CD4-positive, alpha-beta T cell treated with Interleukin-12 subunit alpha and Interleukin-12 subunit beta, for 1 hour (primary cell): ENCODE results near the gene SDK1.
"Not testable (repeated sequence)": the region's sequence is repeated elsewhere in the genome, so short reads cannot be mapped to it uniquely, and the experiment has no call there.

Experiments
- DNase-seq: peaks from one replicate; pipeline ENCODE4 v3.0.0-alpha.2; 2020

SDK1 gene

DNA sequence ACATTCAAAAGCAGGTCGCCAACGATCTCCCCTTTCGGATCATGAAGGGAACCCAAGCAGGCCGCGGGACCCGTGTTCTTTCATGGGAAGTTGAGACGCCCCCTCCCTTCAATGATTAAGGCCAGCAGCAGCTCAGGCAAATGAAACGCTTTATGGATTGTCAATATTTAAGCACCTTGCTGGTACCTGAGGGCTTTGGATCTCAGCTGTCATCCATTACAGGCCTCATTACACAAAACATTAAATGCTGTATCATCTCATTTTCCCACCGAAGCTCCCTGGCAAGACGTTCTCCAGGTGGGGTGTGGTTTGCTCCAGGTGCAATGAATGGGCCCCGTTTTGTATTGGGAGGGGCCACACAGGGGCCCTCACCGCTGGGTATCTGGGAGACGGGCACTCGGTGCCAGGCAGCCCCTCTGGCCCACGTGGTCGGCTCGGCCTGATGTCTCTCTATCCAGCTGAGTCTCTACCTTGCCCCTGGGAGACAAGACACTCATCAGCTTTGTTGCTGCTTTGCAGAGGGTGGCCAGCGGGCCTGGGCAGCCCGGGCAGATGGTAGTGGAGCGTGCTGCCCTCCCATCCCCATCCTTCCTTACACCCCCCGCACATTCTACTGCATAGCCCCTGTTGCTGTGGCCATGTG is 925.0 kb downstream of the SDK1 start:
- no peak for DNase-seq

DNA sequence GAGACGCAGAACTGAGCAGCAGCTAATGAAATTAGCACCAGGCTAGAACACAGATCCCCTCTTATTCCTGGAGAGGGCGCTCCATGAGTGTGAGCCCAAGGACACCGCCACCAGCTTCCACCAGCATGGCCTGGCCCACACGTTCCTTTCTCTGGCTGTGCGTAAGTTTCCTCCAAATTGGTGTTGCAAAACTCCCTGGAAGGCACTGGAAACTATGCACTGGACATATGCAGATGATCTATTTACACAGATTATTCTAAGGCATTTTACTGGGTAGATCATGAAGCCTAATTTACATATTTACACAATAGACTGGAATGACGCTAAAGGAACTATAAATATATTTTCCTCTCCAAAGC is 925.5 kb downstream of the SDK1 start:
- no peak for DNase-seq

DNA sequence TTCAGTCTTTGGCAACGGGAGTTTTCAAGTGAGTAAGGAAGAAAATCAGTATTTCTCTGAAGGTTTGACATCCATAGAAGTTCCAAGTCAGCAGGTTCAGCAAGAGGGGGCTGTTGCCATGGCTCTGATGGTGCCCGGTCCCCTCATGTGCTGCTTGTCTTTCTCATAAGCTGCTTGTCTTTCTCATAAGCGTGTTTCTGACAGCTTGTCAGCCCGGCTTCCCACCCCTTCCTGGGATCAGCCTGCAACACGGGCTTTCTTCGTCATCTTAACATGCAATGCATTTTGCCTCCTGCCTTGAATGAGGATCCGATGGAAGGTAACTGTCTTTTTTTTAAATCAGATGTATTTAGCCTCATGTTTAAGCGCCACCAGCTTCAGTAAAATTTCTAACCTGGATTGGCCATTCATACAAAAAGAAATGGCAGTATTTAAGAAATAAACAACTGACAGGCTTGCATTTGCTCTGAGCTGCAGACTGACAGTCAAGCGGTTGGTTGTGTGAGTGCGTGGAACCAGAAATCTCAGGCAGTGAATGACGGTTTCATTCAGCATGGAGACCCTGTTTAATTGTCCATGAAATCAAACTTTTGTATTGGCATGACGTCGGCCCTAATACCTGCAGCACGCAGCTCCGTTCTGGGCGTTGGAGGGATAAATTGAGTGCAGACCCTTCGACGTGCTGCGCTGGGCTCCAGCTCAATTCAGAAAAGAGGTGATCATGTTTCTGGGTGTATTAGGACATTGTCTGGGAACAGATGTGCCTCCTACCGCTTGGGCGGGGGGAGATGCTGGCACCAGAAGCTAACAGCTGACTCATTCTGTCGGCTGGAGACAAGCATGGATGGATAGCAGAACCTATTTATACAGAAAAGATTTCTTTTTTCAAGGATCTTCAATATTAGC is 926.3 kb downstream of the SDK1 start:
- DNase-seq, result no peak

DNA sequence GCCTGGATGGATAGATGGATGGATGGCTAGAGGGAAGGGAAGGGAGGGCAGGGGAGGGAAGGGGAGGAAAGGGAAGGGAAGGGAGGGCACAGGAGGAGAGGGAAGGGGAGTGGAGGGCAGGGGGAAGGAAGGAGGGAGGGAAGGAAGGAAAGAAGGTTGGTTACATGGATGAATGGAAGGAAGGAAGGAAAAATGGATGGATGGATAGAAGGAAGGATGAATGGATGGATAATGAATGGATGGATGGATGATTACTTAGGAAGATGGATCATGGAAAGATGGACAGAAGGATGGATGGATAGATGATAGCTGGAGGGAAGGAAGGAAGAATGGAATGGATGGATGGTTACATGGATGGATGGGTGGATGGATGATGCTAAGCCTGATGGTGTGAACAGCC is 929.3 kb downstream of the SDK1 start:
- DNase-seq, result no peak

DNA sequence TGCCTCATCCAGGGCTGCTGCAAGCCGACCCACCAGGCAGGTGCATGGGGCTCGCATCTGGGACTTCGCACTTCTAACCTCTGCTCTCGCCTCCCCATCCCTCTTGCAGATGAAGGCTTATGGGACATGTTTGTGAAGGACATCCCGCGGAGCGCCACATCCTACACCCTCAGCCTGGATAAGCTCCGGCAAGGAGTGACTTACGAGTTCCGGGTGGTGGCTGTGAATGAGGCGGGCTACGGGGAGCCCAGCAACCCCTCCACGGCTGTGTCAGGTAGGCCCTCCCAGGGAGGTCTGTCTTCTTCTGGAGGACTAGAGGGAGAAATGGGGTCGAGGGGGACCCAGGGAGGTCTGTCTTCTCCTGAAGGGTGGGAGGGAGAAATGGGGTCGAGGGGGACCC is 932.1 kb downstream of the SDK1 start:
- DNase-seq, result no peak

DNA sequence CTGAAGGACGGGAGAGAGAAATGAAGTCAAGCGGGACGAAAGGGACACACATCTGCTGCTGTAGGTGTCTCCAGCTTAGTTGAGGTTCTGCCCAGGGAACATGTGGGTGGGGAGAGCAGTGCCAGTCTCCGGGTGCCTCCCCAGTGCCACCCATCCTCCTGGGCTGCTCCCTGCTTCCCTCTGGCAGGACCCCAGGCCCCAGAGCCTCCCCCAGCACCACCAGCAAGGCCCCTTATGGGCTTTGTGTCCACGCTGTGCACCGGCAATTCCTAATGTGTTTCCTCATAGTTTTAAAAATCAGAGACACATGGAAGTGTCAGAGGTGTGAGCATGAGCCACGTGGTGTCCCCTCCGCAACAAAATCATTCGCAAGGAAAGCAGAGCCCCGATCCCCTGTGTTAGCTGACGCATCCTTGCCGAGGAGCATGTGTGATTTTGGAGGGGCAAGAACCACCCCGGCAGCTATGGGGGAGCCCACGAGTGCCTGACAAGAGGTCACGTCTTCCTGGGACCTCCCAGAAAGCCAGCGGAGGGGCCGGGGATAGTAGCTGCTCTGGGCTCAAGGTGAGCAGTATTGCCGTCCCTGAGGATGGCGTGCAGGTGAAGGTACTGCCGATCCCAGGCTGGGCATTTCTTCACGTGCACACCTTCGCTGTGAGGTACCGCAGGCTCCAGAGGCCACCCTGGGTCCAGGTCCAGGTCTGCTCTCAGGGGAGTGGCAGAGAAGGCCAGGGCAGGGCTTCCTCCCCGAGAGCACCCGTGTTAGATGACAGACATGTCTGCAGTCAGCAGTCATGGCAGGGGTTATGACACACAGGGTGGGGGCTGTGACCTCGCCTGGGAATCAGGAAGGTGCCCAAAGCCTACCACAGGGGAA is 932.8 kb downstream of the SDK1 start:
- DNase-seq, result no peak

DNA sequence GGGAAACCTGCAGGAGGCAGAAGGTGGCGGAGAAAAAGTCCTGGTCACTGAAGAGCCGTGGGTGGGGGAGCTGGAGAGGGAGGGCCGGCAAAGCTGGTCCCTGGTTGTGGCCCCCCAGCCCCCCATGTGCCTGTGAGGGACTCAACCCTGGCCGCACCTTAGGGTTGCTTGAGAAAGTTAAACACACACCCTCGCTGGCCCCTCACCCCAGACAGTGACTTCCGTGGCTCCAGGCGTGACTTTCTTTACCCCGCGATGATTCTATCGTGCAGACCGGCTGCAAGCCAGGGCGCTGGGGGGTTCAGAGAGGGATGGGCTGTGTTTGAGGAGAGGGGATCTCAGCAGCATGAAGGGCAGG is 933.4 kb downstream of the SDK1 start:
- DNase-seq, result no peak

DNA sequence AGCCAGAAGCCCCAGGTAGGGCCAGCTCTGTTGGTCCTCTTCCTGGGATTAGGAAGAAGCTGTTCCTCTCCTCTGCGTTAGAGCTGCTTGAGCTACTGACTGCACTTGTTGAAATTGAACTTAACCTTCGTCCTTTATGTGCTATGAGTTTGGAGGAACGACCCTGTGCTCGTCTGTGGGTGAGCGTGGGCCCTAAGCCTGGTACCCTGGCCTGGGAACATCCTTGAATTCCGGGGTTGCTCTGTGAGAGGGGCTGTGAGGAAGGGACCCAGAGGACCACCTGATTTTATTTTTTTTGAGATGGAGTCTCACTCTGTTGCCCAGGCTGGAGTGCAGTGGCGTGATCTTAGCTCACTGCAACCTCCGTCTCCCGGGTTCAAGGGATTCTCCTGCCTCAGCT is 933.8 kb downstream of the SDK1 start:
- DNase-seq, result no peak

DNA sequence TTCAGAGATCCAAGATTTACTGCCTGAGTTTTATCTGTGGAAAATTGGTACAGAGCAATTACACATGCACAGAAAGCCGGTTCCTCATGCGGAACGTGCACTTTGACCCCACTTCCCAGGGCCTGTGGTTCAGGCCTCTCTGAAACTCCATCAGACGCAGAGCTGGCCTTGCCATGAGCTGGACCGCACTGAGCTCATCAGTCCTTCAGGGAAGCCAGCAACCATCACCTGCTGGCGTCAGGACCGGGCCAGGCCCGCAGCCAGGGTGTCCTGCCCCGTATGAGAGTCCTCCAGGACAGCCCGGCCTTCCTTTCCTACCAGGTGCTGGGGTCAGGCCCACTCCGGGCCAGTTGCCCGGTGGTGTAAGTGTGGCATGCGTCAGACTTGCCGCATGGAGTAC is 934.5 kb downstream of the SDK1 start:
- no peak for DNase-seq

DNA sequence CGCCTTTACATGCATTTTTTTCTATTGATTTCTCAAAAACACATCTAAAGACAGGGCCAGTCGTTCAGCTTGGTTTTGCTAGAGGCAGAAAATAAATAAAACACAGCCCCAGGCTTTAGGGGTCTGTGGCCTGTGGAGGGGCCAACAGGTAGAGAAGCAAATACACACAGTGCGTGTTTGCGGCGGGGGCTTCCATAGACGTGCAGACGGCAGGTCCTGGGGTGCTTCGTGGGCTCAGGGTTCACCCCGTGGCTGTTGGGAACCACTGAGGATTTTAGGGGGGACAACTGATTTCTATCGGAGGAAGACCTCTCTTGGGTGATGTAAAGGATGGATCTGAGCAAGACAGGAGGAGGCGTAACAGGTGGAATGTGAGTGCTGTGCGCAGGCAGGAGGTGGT is 935.3 kb downstream of the SDK1 start:
- no peak for DNase-seq

DNA sequence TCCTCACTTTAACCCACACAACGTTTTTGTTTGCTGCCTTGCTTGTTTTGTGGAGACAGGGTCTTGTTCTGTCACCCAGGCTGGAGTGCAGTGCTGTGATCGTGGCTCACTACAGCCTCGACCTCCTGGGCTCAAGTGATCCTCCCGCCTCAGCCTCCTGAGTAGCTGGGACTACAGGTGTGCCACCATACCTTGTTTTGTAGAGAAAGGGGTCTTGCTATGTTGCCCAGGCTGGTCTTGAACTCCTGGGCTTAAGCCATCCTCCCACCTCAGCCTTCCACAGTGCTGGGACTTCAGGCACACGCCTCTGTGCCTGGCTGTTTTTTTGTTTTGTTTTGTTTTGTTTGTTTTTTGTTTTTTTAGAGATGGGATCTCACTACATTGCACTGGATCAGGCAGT is 935.8 kb downstream of the SDK1 start:
- DNase-seq, result not testable (repeated sequence)

DNA sequence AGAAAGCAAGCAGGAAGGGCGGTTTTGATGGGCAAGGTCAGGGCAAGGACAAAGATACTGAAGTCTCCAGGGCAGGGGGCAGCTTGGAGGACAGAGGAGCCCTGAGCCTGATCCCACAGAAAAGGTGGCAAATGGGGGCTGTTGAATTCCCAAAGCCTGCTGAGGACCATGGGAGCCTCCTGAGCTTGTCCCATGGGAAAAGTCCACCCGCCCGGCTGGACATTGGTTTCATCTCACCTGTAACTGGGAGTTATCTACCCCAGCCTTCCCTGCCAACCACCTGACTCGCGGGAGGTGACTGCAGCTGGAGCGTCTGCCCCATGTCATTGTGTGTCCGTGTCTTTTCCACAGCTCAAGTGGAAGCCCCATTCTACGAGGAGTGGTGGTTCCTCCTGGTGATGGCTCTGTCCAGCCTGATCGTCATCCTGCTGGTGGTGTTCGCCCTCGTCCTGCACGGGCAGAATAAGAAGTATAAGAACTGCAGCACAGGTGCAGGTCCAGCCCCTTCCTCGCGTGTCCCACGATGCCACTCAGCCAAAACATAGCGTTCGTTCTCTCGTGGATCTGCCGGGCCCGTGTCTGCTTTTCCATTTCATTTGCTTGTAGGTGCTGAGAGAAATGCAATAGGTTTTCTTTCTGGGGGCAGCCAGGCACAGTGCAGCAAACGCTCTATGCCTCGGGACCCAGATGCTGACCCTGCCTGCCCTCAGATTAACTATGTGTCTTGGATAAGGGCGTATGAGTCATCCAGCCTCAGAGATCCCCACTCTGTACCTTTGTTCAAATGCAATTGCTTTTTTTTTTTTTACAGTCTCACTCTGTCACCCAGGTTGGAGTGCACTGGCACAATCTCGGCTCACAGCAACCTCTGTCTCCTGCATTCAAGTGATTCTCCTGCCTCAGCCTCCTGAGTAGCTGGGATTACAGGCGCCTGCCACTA is 936.5 kb downstream of the SDK1 start:
- DNase-seq, result no peak

DNA sequence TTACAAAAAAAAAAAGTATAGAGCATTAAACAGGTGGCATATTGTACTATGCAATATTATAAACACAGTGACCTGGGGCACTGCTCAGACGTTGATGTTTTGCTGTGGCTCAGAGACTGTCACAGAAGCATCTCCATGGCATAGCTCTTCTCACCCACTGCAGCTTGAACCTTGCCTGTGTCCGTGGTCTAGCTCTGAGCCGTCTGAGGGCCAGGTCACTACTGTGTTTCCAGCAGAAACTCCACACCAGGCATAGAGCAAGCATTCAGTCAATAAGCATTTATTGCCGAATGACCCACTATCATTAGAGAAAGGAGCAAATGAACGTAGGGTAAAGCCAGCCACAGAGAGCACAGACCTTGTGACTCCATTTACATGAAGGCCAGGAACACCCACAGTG is 937.8 kb downstream of the SDK1 start:
- DNase-seq, result no peak

DNA sequence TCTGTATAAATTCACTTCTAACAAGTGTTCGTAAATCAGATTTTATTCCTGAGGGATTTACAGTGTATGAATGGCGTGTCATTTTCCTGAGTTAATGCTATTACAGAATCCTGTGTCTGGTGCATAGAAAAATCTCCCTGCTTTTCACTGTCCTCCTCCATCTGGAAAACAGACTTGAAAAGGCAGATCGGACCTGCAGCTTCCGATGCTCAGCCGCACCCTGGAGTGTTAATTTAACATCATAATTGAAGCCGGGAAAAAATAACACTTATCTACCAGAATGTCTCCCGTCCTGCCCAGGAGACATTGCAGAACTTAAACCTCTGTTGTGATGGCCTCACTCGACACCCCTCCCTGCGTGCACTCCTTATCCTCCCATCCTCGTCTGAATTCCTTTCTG is 939.0 kb downstream of the SDK1 start:
- no peak for DNase-seq

DNA sequence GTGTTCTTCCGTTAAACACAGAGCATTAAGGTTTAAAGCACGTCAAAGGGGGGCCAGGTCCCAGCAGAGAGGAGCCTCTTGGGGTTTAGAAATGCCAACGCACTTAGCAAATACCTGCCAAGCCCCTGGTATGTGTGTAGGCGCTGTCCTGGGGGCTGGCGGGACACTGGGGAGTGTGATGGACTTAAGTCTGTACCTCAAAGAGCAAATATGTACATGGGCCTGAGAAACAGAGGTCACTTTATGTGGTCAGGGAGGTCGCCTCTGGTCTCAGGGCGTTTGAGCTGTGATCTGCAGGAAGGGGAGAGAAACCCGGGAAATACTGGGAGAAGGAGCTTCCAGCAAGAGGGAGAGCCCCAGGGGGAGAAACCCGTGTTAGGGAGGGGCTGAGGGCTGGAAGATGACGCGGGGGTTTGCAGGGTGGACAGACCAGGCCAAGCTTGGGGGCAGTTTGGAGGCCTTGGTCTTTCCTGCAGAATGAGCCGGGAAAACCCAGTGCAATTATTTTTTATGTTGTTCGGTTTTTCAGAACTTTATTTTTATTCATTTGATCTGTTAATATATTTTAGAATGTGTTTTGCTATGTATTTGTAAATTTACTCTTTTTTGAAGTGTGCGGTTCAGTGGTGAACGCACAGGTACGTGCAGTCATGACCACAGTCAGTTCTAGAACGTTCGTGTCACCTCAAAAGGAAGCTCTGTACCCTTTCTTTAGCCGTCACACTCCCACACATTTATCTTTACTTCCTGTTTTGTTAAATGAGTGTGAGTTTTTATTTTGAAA is 939.7 kb downstream of the SDK1 start:
- no peak for DNase-seq

DNA sequence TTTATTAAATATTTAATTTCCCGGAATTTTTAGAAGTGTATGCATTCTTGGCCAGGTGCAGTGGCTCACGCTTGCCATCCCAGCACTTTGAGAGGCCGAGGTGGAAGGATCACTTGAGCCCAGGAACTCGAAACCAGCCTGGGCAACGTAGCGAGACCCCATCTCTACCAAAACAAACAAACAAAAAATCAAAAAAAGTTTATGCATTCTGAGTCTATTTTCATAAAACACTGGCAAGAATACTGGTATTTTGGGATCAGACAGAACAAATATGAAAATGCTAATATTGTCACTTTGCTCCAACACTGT is 940.2 kb downstream of the SDK1 start:
- DNase-seq, result no peak

DNA sequence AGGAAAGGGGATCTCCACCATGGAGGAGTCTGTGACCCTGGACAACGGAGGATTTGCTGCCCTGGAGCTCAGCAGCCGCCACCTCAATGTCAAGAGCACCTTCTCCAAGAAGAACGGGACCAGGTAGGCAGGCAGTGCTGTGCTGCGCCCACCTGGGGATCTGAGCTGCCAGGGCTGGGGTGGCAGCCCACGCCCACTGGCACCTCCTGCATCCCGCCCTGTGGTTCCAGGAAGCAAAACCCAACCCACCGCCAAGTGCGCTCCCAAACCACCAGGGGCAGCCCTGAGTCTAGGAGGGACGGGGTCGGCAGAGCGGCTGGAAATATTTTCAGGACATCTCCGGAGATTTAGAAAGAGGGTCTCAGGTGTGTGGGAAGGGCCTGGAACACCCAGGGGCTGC is 940.7 kb downstream of the SDK1 start:
- no peak for DNase-seq

DNA sequence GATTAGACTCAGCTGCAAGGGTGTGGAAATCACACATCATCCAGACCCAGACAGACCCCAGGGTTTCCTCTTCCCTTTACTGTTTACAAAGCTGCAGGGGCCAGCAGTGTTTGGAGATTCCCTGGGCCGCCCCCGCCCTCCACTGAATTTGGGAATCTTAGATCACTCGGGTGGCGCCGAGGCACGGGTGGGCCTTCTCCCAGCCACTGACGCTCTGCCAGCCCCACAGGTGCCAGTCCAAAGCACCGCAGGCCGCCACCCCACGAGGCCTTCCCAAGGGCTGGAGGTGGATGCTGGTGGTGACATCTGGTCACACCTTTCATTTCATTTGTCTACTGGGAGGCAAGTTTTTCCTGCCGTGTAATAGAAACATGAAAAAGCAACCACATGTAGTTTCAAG is 941.7 kb downstream of the SDK1 start:
- no peak for DNase-seq

DNA sequence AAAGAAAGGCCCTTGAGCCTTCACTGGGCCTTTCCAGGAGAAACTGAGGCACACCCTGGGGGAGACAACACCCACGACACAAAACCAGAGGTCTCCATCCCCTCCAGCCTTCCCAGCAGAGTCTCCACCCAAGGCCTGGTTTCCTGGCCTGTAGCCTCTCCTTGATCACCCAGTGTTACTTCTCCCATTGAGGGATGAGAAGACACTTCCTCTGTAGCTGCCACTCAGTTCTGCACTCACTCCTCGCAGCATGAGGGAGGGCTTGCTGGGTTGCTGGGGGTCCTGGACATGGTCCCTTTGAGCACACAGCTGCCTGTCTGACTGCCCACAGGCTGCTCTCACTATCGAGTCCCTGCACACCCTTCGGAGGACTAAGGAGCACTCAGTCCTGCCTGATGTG is 943.0 kb downstream of the SDK1 start:
- no peak for DNase-seq

DNA sequence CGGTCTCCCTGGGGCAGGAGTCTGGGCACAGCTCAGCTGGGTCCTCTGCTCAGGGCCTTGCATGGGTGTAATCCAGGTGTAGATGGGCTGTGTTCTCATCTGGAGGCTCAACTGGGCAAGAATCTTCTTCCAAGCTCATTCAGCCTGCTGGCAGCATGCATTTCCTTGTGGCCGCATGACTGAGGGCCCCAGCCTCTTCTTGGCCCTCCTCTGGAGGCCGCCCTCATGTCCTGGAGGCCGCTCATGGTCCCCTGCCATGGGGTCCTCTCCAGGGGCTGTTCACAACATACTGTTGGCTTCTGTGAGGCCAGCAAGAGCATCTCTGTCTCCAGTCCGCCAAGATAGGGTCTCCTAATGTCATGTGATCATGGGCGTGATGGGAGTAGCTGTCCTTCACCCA is 943.6 kb downstream of the SDK1 start:
- no peak for DNase-seq

DNA sequence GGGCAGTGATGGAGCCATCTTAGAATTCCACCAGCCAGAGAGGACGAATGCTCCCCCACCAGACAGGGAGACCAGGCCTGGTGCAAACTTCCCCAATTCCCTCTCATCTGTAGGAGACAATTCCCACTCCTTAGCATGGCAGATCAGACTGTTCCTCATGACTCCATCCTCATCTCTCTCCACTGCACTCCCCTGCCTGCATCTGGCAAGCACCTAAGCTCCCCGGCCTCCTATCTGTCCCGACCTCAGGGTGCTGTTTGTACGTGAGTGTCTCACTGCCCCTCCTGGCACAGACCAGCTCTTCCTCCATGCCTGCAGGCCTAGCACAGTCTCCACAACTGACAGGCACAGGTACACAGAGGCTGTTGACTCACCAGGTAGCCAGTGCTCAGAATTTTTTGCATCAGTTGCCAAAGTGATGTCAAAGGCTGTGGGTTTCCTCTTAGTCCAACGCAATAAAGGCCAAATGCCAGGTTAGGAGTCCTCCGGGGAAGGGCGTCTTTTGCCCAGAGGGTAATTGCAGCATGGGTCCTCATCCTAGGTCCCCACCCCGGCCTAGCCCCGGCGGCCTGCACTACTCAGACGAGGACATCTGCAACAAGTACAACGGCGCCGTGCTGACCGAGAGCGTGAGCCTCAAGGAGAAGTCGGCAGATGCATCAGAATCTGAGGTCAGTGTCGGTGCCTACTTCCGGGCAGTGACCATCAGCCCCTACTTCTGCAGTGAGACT is 944.2 kb downstream of the SDK1 start:
- no peak for DNase-seq
